GM12875 (cell line): ENCODE data around the gene TMIGD2.

Source experiments
- H3K4me3 ChIP-seq: one replicate; pipeline ENCODE4 v1.5.1; 2011; ENCODE audit warnings: low read depth, low read length, control low read depth
- CTCF ChIP-seq: IDR thresholded peaks from 2 replicates; pipeline ENCODE4 v1.5.1; 2011; ENCODE audit warnings: low read depth, mild to moderate bottlenecking, control low read depth, inconsistent platforms, low read length, moderate library complexity, borderline replicate concordance; ENCODE audit not compliant: insufficient read depth

TMIGD2 gene

GRCh38 chr19:4329858-4330257 lies 27.7 kb upstream of the TMIGD2 start:
- TF ChIP-seq CTCF: no peak
- H3K4me3 ChIP-seq: no peak overlapping the region

GRCh38 chr19:4328991-4329681 lies 26.9 kb upstream of the TMIGD2 start:
- H3K4me3 ChIP-seq: peak overlapping the region; percentile 37

GRCh38 chr19:4328243-4328990 lies 26.2 kb upstream of the TMIGD2 start:
- no peak for TF ChIP-seq CTCF
- peak overlapping the region; percentile 37 for H3K4me3 ChIP-seq

GRCh38 chr19:4327877-4328242 lies 25.7 kb upstream of the TMIGD2 start:
- TF ChIP-seq CTCF: no peak
- H3K4me3 ChIP-seq: no peak overlapping the region

- no peak overlapping the region for H3K4me3 ChIP-seq
- TF ChIP-seq CTCF: no peak
Observed at GRCh38 chr19:4327252-4327876, 25.2 kb upstream of the TMIGD2 start.

- H3K4me3 ChIP-seq: no peak overlapping the region
- TF ChIP-seq CTCF: no peak
Observed at GRCh38 chr19:4326837-4327251, 24.7 kb upstream of the TMIGD2 start.

- H3K4me3 ChIP-seq: no peak overlapping the region
- no peak for TF ChIP-seq CTCF
Observed at GRCh38 chr19:4326215-4326836, 24.1 kb upstream of the TMIGD2 start.
